H9 (cell line): Measurements from ENCODE around the gene CCNJL. TPM values are rescaled to one million over a fixed set of nuclear protein-coding genes. Genes with fewer than 3 reads are reported as not detected.

Source experiments
- DNase-seq: peaks from one replicate; pipeline ENCODE4 v3.0.0-alpha.2; 2017
- H2AFZ ChIP-seq: one replicate; pipeline ENCODE4 v1.6.1; 2013; ENCODE audit warnings: mild to moderate bottlenecking, low read length, control low read depth, moderate library complexity
- H2AK5ac ChIP-seq: 2 replicates; pipeline ENCODE4 v1.6.1; 2013; ENCODE audit warnings: low read length, control low read depth, mixed read lengths; ENCODE audit not compliant: insufficient read length
- H2BK120ac ChIP-seq: one replicate; pipeline ENCODE4 v1.6.1; 2013; ENCODE audit warnings: low read depth, mild to moderate bottlenecking, low read length, control low read depth, inconsistent platforms; ENCODE audit not compliant: poor library complexity, severe bottlenecking
- H2BK12ac ChIP-seq: 2 replicates; pipeline ENCODE4 v1.6.1; 2013; ENCODE audit warnings: low read length, control low read depth, mixed read lengths, low read depth; ENCODE audit not compliant: insufficient read length
- H2BK15ac ChIP-seq: 2 replicates; pipeline ENCODE4 v1.6.1; 2013; ENCODE audit warnings: low read depth, low read length, control low read depth
- H2BK20ac ChIP-seq: one replicate; pipeline ENCODE4 v1.6.1; 2013; ENCODE audit warnings: low read depth, mild to moderate bottlenecking, low read length, control low read depth, inconsistent platforms; ENCODE audit not compliant: poor library complexity, severe bottlenecking
- H2BK5ac ChIP-seq: 2 replicates; pipeline ENCODE4 v1.6.1; 2013; ENCODE audit warnings: low read length, control low read depth, mixed read lengths; ENCODE audit not compliant: insufficient read length
- H3K14ac ChIP-seq: 2 replicates; pipeline ENCODE4 v1.6.1; 2013; ENCODE audit warnings: low read length, control low read depth; ENCODE audit not compliant: insufficient read depth
- H3K18ac ChIP-seq: 2 replicates; pipeline ENCODE4 v1.6.1; 2013; ENCODE audit warnings: low read depth, mild to moderate bottlenecking, mixed read lengths, low read length, control low read depth; ENCODE audit not compliant: insufficient read length
- H3K23ac ChIP-seq: 2 replicates; pipeline ENCODE4 v1.6.1; 2013; ENCODE audit warnings: low read length, control low read depth, mixed read lengths, low read depth; ENCODE audit not compliant: insufficient read length
- H3K23me2 ChIP-seq: 2 replicates; pipeline ENCODE4 v1.6.1; 2013; ENCODE audit warnings: low read depth, mild to moderate bottlenecking, mixed read lengths, low read length, control low read depth; ENCODE audit not compliant: insufficient read length, poor library complexity, severe bottlenecking
- H3K27ac ChIP-seq: 2 replicates; pipeline ENCODE4 v1.5.1; 2013; ENCODE audit warnings: low read length, control low read depth, mixed read lengths, low read depth; ENCODE audit not compliant: insufficient read length
- H3K27me3 ChIP-seq: 2 replicates; pipeline ENCODE4 v1.6.1; 2013; ENCODE audit warnings: low read length, control low read depth, inconsistent platforms; ENCODE audit not compliant: insufficient read depth
- H3K4ac ChIP-seq: 2 replicates; pipeline ENCODE4 v1.6.1; 2013; ENCODE audit warnings: low read depth, mild to moderate bottlenecking, control low read depth, inconsistent platforms, low read length, moderate library complexity
- H3K4me1 ChIP-seq: 2 replicates; pipeline ENCODE4 v1.6.1; 2013; ENCODE audit warnings: low read length, control low read depth, inconsistent platforms; ENCODE audit not compliant: insufficient read depth
- H3K4me2 ChIP-seq: 2 replicates; pipeline ENCODE4 v1.6.1; 2013; ENCODE audit warnings: low read length, control low read depth, mixed read lengths; ENCODE audit not compliant: insufficient read length, insufficient read depth
- H3K56ac ChIP-seq: 2 replicates; pipeline ENCODE4 v1.6.1; 2013; ENCODE audit warnings: low read depth, mild to moderate bottlenecking, mixed read lengths, low read length, control low read depth; ENCODE audit not compliant: insufficient read length
- H3K79me1 ChIP-seq: 2 replicates; pipeline ENCODE4 v1.6.1; 2013; ENCODE audit warnings: low read depth, mild to moderate bottlenecking, moderate library complexity, low read length, control low read depth, inconsistent platforms; ENCODE audit not compliant: insufficient read depth, poor library complexity, severe bottlenecking
- H3K79me2 ChIP-seq: 2 replicates; pipeline ENCODE4 v1.6.1; 2013; ENCODE audit warnings: low read length, control low read depth, inconsistent platforms; ENCODE audit not compliant: insufficient read depth
- H3K9ac ChIP-seq: 2 replicates; pipeline ENCODE4 v1.6.1; 2013; ENCODE audit warnings: low read length, control low read depth, mixed read lengths; ENCODE audit not compliant: insufficient read length; ENCODE audit errors: extremely low read depth
- H3K9me3 ChIP-seq: one replicate; pipeline ENCODE4 v1.6.1; 2013; ENCODE audit warnings: low read depth, low read length, inconsistent platforms; ENCODE audit not compliant: control insufficient read depth
- H3T11ph ChIP-seq: one replicate; pipeline ENCODE4 v1.6.1; 2013; ENCODE audit warnings: mild to moderate bottlenecking, low read length, control low read depth, inconsistent platforms
- H4K20me1 ChIP-seq: one replicate; pipeline ENCODE4 v1.6.1; 2013; ENCODE audit not compliant: control insufficient read depth, insufficient read length, insufficient read depth
- H4K5ac ChIP-seq: 2 replicates; pipeline ENCODE4 v1.6.1; 2013; ENCODE audit warnings: low read depth, mild to moderate bottlenecking, mixed read lengths, low read length, control low read depth; ENCODE audit not compliant: insufficient read length
- H4K8ac ChIP-seq: replicated peaks from 2 replicates; pipeline ENCODE4 v1.6.1; 2013; ENCODE audit warnings: low read length, control low read depth, mixed read lengths, low read depth; ENCODE audit not compliant: insufficient read length
- H4K91ac ChIP-seq: 2 replicates; pipeline ENCODE4 v1.6.1; 2013; ENCODE audit warnings: low read depth, mild to moderate bottlenecking, moderate library complexity, mixed read lengths, low read length, control low read depth; ENCODE audit not compliant: insufficient read length
- H3K27ac Mint-ChIP-seq, 3 experiments: 2 replicates in 2 of 3; 3 replicates in 1 of 3; pipeline ENCODE4 v1.8.0; 2020 to 2021; ENCODE audit warnings: mixed read lengths in 3 of 3, mild to moderate bottlenecking in 1 of 3, moderate library complexity in 1 of 3
- H3K27me3 Mint-ChIP-seq: 2 replicates; pipeline ENCODE4 v1.8.0; 2021; ENCODE audit warnings: low read depth, mild to moderate bottlenecking, moderate library complexity, mixed read lengths
- H3K36me3 Mint-ChIP-seq, 3 experiments: 2 replicates in 2 of 3; 3 replicates in 1 of 3; pipeline ENCODE4 v1.8.0; 2020 to 2021; ENCODE audit warnings: low read depth in 3 of 3, mixed read lengths in 3 of 3; ENCODE audit not compliant: insufficient read depth in 1 of 3
- H3K4me1 Mint-ChIP-seq, 2 experiments: 2 replicates each; pipeline ENCODE4 v1.8.0; 2020; ENCODE audit warnings: mixed read lengths in 2 of 2
- H3K4me3 Mint-ChIP-seq, 2 experiments: 2 replicates in 1 of 2; 3 replicates in 1 of 2; pipeline ENCODE4 v1.8.0; 2020 to 2021; ENCODE audit warnings: mild to moderate bottlenecking in 2 of 2, mixed read lengths in 2 of 2, moderate library complexity in 1 of 2
- H3K9me3 Mint-ChIP-seq, 2 experiments: 2 replicates in 1 of 2; 3 replicates in 1 of 2; pipeline ENCODE4 v1.8.0; 2020; ENCODE audit warnings: mild to moderate bottlenecking in 2 of 2, mixed read lengths in 2 of 2, moderate library complexity in 1 of 2
- CTCF ChIP-seq: fragments of 200-600 bp; sonication (generic); conservative IDR thresholded peaks from 3 replicates; pipeline ENCODE4 v1.8.0; 2021; ENCODE audit warnings: antibody characterized with exemption, mild to moderate bottlenecking
- WGBS: extraction: QIAGEN DNeasy Blood & Tissue Kit; methylation state at CpG from one replicate; pipeline ENCODE4 v1.1.7; 2013; ENCODE audit warnings: missing lambda C conversion rate, low lambda C conversion rate, mixed read lengths; ENCODE audit not compliant: insufficient read length; ENCODE audit errors: extremely low coverage; 5-methylcytosine and 5-hydroxymethylcytosine counted together
- total RNA-seq: library from RNA; stranded (reverse); gene quantifications from 2 replicates; pipeline ENCODE4 v1.2.1, GENCODE V29; 2021

The CCNJL gene
- total RNA-seq, 1 experiment from 2014 or later: 26.9 TPM

- Histone ChIP-seq H3K4me2 (no peak overlapping the region), H3K79me2 (peaks cover 9% of the 10 kb centered on the region; the same call in 1 of the 2 replicates), H2BK15ac (no peak overlapping the region), H4K5ac (no peak overlapping the region), H3K79me1 (no peaks in the 10 kb centered on the region), H3K27ac (peak overlapping the region; percentile 1), H3K27me3 (no peaks in the 10 kb centered on the region), H4K8ac (no peak overlapping the region), H2BK120ac (no peak overlapping the region), H3K9ac (no peak overlapping the region), H2BK20ac (no peak overlapping the region), H2AFZ (no peak overlapping the region), H2BK12ac (no peak overlapping the region), H3K23me2 (no peaks in the 10 kb centered on the region), H3T11ph (no peak overlapping the region), H3K4ac (no peak overlapping the region; the same call in 1 of the 2 replicates), H3K14ac (peak overlapping the region; percentile 64), H3K56ac (no peak overlapping the region), H3K18ac (peak overlapping the region; percentile 51), H4K20me1 (no peaks in the 10 kb centered on the region), H3K4me1 (no peaks in the 10 kb centered on the region; the same call in 1 of the 2 replicates), H4K91ac (peak overlapping the region; percentile 69), H2BK5ac (no peak overlapping the region), H3K9me3 (no peaks in the 10 kb centered on the region), H3K23ac (no peak overlapping the region), H2AK5ac (peak overlapping the region; percentile 38)
- no peak for TF ChIP-seq CTCF
- Mint-ChIP-seq H3K9me3 (no peaks in the 10 kb centered on the region), H3K36me3 (peaks cover 9 to 12% (median 10%) of the 10 kb centered on the region in 3 experiments; a peak in 6 of 7 replicates), H3K27ac (peak overlapping the region; percentile 70 to 97 (median 97)), H3K27me3 (no peaks in the 10 kb centered on the region), H3K4me1 (peaks cover 58 to 63% of the 10 kb centered on the region in 2 experiments), H3K4me3 (no peak overlapping the region)
- DNase-seq: no peak
- no CpG with 5 or more reads among the region's 2 CpGs for WGBS
These were observed 23.1 kb downstream of the CCNJL start for GRCh38 chr5:160289356-160289651.
